Astrocyte (in vitro differentiated cells and primary cell): ENCODE results near the gene SCGN. TPM values are rescaled to one million over a fixed set of nuclear protein-coding genes. Genes with fewer than 3 reads are reported as not detected.

Source experiments
- DNase-seq: peaks from one replicate; pipeline ENCODE4 v3.0.0-alpha.2; 2010; ENCODE audit warnings: low read depth
- FAIRE-seq: peaks from 2 replicates; lab custom pipeline; 2011; peaks lifted over from hg19 to GRCh38; lab: Jason Lieb, UNC
- H2AFZ ChIP-seq: 2 replicates; pipeline ENCODE4 v1.6.0; 2012; ENCODE audit warnings: low read depth, low read length, inconsistent platforms
- H3K27ac ChIP-seq: 2 replicates; pipeline ENCODE4 v1.5.1; 2011; ENCODE audit warnings: low read depth, low read length, inconsistent platforms
- H3K27me3 ChIP-seq: 2 replicates; pipeline ENCODE4 v1.6.0; 2011; ENCODE audit warnings: low read length, inconsistent platforms; ENCODE audit not compliant: insufficient read depth
- H3K36me3 ChIP-seq: 2 replicates; pipeline ENCODE4 v1.5.1; 2011; ENCODE audit warnings: low read length, inconsistent platforms; ENCODE audit not compliant: insufficient read depth
- H3K4me1 ChIP-seq: 2 replicates; pipeline ENCODE4 v1.5.1; 2011; ENCODE audit warnings: low read length, inconsistent platforms; ENCODE audit not compliant: insufficient read depth
- H3K4me2 ChIP-seq: 2 replicates; pipeline ENCODE4 v1.6.0; 2012; ENCODE audit warnings: low read length, inconsistent platforms
- H3K4me3 ChIP-seq: 2 replicates; pipeline ENCODE4 v1.5.1; 2011; ENCODE audit warnings: low read depth, mild to moderate bottlenecking, low read length, inconsistent platforms; ENCODE audit not compliant: insufficient read depth
- H3K79me2 ChIP-seq: 2 replicates; pipeline ENCODE4 v1.6.0; 2012; ENCODE audit warnings: mild to moderate bottlenecking, low read length, inconsistent platforms; ENCODE audit not compliant: insufficient read depth
- H3K9ac ChIP-seq: 2 replicates; pipeline ENCODE4 v1.6.0; 2012; ENCODE audit warnings: mild to moderate bottlenecking, low read length, inconsistent platforms
- H3K9me3 ChIP-seq: 2 replicates; pipeline ENCODE4 v1.5.1; 2012; ENCODE audit warnings: low read depth, mild to moderate bottlenecking, low read length, inconsistent platforms; ENCODE audit not compliant: insufficient read depth
- H4K20me1 ChIP-seq: 2 replicates; pipeline ENCODE4 v1.6.0; 2012; ENCODE audit warnings: low read length, inconsistent platforms; ENCODE audit not compliant: insufficient read depth
- H3K27ac Mint-ChIP-seq: one replicate; pipeline ENCODE4 v1.8.0; 2021; ENCODE audit warnings: mild to moderate bottlenecking, mixed read lengths; ENCODE audit not compliant: unreplicated experiment
- H3K27me3 Mint-ChIP-seq: one replicate; pipeline ENCODE4 v1.8.0; 2021; ENCODE audit warnings: low read depth, mixed read lengths; ENCODE audit not compliant: unreplicated experiment
- H3K36me3 Mint-ChIP-seq: one replicate; pipeline ENCODE4 v1.8.0; 2021; ENCODE audit warnings: low read depth, mixed read lengths; ENCODE audit not compliant: unreplicated experiment
- H3K4me1 Mint-ChIP-seq: one replicate; pipeline ENCODE4 v1.8.0; 2021; ENCODE audit warnings: low read depth, mixed read lengths; ENCODE audit not compliant: unreplicated experiment
- H3K4me3 Mint-ChIP-seq: one replicate; pipeline ENCODE4 v1.8.0; 2021; ENCODE audit warnings: mild to moderate bottlenecking, moderate library complexity, mixed read lengths; ENCODE audit not compliant: unreplicated experiment
- H3K9me3 Mint-ChIP-seq: one replicate; pipeline ENCODE4 v1.8.0; 2021; ENCODE audit warnings: mild to moderate bottlenecking, mixed read lengths; ENCODE audit not compliant: unreplicated experiment
- EZH2 ChIP-seq: IDR thresholded peaks from 2 replicates; pipeline ENCODE4 v1.6.1; 2012; ENCODE audit warnings: mild to moderate bottlenecking, low read length, inconsistent platforms; ENCODE audit not compliant: insufficient read depth
- total RNA-seq: library from RNA; stranded (reverse); gene quantifications from 2 replicates; pipeline ENCODE4 v1.2.1, GENCODE V29; 2021
- TF ChIP-seq, protein P1 (sequence below): IDR thresholded peaks from 2 replicates; pipeline ENCODE4 v1.5.1; 2011; ENCODE audit warnings: low read depth, mild to moderate bottlenecking, inconsistent platforms, low read length, moderate library complexity; ENCODE audit not compliant: insufficient read depth

Gene SCGN
- total RNA-seq, 1 donor from 2014 or later: not detected

DNA sequence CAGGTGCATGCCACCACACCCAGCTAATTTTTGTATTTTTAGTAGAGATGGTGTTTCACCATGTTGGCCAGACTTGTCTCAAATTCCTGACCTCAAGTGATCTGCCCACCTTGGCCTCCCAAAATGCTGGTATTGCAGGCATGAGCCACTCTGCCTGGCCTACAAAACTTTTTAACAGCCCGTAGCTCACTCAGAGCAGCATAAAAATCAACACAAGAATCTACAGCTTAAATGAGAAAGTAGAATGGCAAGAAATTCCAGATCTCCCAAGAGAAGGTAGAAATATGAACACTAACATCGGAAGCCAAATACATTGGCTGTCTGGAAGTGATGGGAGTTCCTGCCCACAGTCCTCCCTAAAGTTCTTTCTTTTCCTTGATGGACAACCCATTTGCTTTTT, 43.7 kb downstream of the SCGN start:
- H3K79me2 ChIP-seq: no peaks in the 10 kb centered on the region
- H4K20me1 ChIP-seq: no peaks in the 10 kb centered on the region
- no peak overlapping the region for H2AFZ ChIP-seq
- no peak overlapping the region for H3K27ac ChIP-seq
- DNase-seq (no peak), FAIRE-seq (no peak)
- no peaks in the 10 kb centered on the region for H3K4me1 ChIP-seq
- no peak overlapping the region for H3K4me2 ChIP-seq
- H3K36me3 ChIP-seq: no peaks in the 10 kb centered on the region
- H3K27ac Mint-ChIP-seq: no peak overlapping the region
- no peak overlapping the region for H3K9ac ChIP-seq
- H3K36me3 Mint-ChIP-seq: no peaks in the 10 kb centered on the region
- no peak overlapping the region for H3K4me3 ChIP-seq
- no peak for TF ChIP-seq EZH2
- TF ChIP-seq, protein P1, sequence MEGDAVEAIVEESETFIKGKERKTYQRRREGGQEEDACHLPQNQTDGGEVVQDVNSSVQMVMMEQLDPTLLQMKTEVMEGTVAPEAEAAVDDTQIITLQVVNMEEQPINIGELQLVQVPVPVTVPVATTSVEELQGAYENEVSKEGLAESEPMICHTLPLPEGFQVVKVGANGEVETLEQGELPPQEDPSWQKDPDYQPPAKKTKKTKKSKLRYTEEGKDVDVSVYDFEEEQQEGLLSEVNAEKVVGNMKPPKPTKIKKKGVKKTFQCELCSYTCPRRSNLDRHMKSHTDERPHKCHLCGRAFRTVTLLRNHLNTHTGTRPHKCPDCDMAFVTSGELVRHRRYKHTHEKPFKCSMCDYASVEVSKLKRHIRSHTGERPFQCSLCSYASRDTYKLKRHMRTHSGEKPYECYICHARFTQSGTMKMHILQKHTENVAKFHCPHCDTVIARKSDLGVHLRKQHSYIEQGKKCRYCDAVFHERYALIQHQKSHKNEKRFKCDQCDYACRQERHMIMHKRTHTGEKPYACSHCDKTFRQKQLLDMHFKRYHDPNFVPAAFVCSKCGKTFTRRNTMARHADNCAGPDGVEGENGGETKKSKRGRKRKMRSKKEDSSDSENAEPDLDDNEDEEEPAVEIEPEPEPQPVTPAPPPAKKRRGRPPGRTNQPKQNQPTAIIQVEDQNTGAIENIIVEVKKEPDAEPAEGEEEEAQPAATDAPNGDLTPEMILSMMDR: no peak
- H3K27me3 ChIP-seq: no peaks in the 10 kb centered on the region
- peaks cover 21% of the 10 kb centered on the region for H3K4me1 Mint-ChIP-seq
- no peak overlapping the region for H3K4me3 Mint-ChIP-seq
- no peaks in the 10 kb centered on the region for H3K27me3 Mint-ChIP-seq
- no peaks in the 10 kb centered on the region for H3K9me3 ChIP-seq
- H3K9me3 Mint-ChIP-seq: no peaks in the 10 kb centered on the region

DNA sequence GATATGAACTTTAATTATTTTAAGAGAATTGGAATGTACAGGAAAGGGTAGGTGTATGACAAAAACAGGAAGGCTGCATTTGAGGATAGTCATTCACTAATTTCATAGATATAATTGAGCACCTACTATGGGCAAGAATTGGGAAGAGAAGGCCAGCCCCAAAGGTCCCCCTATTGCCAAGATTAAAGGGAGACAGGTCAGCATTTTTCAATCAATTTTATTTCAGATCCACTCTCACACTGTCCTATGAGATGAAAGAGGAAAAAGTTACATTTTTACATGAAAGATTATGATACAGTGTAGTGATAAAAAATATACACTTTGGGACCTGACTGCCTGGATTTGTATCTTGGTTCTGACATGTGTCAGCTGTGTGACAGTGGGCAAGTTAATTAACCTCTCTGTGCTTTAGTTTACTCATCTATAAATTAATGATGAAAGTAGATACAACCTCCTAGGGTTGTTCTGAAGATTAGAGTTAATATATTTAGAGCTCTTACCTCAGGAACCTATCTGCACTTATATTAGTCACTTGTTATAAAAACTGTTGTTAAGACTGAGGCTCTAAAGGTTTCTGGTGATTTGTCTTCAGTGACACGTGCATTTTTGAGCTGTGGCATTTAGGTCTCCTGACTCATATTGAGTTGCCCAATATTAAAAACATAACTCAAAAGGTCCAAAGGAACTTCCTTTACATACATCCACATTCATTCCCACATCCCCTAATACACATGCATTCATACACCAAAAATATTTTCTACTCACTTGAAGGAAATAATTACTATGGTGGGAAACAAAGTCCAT, 45.7 kb downstream of the SCGN start:
- H3K27ac Mint-ChIP-seq: no peak overlapping the region
- DNase-seq: no peak
- no peak overlapping the region for H3K4me3 Mint-ChIP-seq
- H3K9me3 ChIP-seq: no peaks in the 10 kb centered on the region
- H3K27me3 ChIP-seq: no peaks in the 10 kb centered on the region
- H4K20me1 ChIP-seq: no peaks in the 10 kb centered on the region
- no peak overlapping the region for H3K9ac ChIP-seq
- no peaks in the 10 kb centered on the region for H3K4me1 ChIP-seq
- no peaks in the 10 kb centered on the region for H3K27me3 Mint-ChIP-seq
- H3K4me3 ChIP-seq: no peak overlapping the region
- peaks cover 11% of the 10 kb centered on the region for H3K4me1 Mint-ChIP-seq
- no peak overlapping the region for H3K27ac ChIP-seq
- H3K4me2 ChIP-seq: no peak overlapping the region
- H2AFZ ChIP-seq: no peak overlapping the region
- no peaks in the 10 kb centered on the region for H3K79me2 ChIP-seq
- H3K9me3 Mint-ChIP-seq: no peaks in the 10 kb centered on the region
- FAIRE-seq: no peak
- H3K36me3 ChIP-seq: no peaks in the 10 kb centered on the region
- H3K36me3 Mint-ChIP-seq: no peaks in the 10 kb centered on the region
- TF ChIP-seq, protein P1: no peak
- TF ChIP-seq EZH2: no peak

DNA sequence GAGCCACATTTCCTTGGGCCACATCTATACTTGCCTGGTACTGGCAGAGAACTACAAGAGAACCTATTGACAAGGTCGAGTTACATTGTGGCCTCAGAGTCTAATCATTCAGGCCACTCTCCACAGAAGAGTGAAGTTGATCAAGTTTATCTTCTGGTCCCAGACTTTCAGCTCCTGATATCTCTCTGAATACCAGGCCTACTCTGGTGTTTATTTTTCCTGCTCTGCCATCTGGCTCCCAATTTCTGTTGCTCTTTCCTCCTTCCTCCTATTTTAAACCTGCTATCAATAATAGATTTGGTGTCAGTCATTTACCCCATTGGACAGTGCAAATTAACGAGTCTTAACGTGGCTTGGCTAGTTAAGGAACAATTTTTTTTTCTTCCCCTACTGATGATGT, 46.6 kb downstream of the SCGN start:
- H3K79me2 ChIP-seq: no peaks in the 10 kb centered on the region
- TF ChIP-seq, protein P1: no peak

More for the DNA sequence above, 46.6 kb downstream of the SCGN start:
- FAIRE-seq: no peak
- Histone ChIP-seq H3K27me3 (no peaks in the 10 kb centered on the region), H3K9ac (no peak overlapping the region), H3K4me2 (no peak overlapping the region), H4K20me1 (no peaks in the 10 kb centered on the region), H3K4me1 (no peaks in the 10 kb centered on the region), H3K9me3 (no peaks in the 10 kb centered on the region), H3K4me3 (no peak overlapping the region), H2AFZ (no peak overlapping the region), H3K36me3 (no peaks in the 10 kb centered on the region), H3K27ac (no peak overlapping the region)
- H3K27ac Mint-ChIP-seq: no peak overlapping the region
- H3K9me3 Mint-ChIP-seq: no peaks in the 10 kb centered on the region
- H3K4me1 Mint-ChIP-seq: peaks cover 8% of the 10 kb centered on the region
- no peaks in the 10 kb centered on the region for H3K27me3 Mint-ChIP-seq
- H3K4me3 Mint-ChIP-seq: no peak overlapping the region
- no peak for DNase-seq
- no peaks in the 10 kb centered on the region for H3K36me3 Mint-ChIP-seq
